ENCODE results near the gene KLF2.

GRCh38 chr19:16373532-16373931 is 48.9 kb downstream of the KLF2 start:
- TF ChIP-seq CTCF (IDR thresholded peaks at IDR 0.05; ENCODE audit: low read length): no peak
- TF ChIP-seq EZH2 (IDR thresholded peaks at IDR 0.05; ENCODE audit: borderline replicate concordance, low read length): no peak

Measured in OCI-LY1 (cell line).